NOMO-1 treated with DMSO at 0.1 percent for 48 hours (cell line): ENCODE measurements around the gene POMGNT2.
"Not testable (repeated sequence)": the region's sequence is repeated elsewhere in the genome, so short reads cannot be mapped to it uniquely, and the experiment has no call there.

Experiments used
- DNase-seq: peaks from one replicate; lab custom pipeline; 2025; ENCODE audit not compliant: unreplicated experiment; lab: John Stamatoyannopoulos, UW

POMGNT2 gene

DNA sequence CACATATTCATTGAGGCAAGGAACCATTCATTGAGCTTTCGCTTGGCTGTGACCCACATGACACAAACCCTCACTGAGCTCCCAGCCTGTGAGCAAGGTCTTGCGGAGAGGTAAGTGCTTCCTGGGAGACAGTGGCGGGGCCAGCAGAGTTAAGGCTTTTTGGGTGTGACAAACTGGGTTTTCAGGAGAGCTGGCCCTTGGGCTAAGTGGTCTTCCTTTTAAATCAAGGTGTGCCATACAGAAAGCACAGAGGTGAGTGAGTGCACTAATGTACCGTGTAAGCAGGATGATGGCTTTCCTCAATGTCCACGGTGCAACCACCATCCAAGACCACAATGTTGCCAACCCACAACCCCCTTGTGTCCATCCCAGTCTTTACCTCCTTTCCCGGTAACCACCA lies 28.6 kb downstream of the POMGNT2 start:
- no peak for DNase-seq

DNA sequence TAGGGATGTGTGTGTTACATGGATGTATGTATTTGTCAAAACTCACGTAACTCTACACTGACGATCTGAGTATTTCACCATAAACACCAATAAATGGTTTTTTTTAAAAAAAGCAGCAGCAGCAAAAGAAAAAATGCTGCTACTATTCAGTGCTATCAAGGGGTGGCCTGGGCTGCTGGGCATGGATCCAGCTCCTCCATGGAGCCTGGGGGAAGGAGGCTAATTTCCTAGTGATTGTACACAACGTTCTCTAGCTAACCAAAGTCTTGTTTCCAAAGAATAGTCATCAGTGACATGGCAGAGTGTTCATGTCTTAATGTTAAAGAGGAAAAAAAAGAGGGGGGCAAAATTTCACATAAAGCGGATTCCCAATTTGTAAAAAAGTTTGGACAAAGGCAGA lies 29.0 kb downstream of the POMGNT2 start:
- DNase-seq: no peak

DNA sequence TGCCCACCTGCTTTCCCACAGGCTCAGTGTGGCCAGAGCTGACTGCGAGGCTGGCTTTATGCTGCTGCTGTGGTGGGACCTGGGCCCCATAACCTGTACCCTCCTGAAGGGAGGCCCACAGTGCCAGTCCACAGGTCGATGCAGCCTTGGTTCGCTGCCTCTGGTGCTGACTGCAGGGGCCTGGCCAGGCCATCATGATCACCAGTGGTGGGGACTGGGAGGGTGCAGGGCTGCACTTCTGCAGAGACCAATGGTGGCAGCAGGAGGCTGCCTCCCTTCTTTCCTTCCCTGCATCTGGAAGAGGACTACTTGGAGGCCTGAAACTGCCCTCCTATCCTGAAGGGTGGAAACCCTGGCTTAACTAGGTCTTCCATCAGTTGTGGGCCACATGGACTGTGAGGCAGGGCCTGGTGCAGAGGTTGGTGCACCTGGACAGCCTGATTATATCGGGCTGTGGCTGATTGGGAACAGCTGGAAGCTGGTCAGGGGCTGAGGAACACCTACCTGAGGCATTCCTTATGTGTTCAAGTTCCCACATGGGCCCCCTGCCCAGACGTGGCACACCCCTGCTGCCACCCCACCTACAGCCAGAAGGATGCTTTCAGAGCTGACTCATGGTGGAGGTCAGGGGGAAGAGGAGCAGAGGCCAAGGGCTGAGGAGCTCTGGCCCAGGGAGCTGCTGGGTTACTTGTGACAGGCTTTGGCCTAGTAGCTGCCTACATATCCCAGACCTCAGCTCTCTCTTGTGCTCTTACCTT lies 29.8 kb downstream of the POMGNT2 start:
- DNase-seq: no peak

DNA sequence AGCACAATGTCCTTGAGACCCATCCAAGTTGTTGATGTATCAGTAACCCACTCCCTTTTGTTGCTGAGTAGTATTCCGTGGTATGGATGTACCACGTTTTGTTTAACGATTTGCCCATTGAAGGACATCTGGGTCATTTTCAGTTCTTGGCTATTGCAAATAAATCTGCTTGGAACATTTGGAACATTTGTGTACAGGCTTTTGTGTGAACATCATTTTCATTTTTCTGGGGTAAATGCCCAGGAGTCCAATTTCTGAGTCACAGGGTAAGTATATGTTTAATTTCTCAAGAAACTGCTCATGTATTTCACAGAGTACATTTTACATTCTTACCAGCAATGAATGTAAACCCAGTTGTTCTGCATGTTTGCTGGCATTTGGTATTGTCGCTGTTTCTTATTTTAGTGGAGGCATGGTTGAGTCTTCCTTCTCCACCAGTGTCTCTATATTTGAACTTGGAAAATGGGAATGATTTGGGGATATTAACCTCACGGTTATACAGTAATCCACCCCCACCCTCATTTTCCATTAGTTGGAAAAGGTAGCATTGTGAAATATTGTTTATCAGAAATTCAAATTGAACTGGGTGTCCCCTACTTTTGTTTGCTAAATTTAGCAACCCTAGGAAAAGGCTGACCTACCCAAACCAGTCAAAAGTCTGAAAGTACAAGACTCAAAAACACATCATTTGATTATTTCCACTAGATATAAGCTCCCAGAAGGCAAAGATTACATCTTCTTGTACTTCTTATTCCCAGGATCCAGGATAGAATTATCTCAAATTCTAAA lies 30.8 kb downstream of the POMGNT2 start:
- no peak for DNase-seq

DNA sequence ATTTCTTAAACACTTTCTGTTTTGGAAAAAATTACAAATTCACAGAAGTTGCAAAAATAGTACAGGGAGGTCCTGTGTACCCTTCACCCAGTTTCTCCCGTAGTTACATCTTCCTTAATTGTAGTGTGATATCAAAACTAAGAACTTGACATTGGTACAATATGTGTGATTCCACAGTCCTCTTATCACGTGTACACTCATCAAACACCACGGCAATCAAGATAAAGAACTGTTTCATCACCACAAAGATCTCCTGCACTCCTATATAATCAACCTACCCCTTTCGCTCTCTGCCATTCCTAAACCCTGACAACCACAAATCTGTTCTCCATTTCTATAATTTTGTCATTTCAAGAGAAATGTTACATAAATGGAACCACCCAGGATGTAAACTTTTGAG lies 31.4 kb downstream of the POMGNT2 start:
- DNase-seq: no peak

DNA sequence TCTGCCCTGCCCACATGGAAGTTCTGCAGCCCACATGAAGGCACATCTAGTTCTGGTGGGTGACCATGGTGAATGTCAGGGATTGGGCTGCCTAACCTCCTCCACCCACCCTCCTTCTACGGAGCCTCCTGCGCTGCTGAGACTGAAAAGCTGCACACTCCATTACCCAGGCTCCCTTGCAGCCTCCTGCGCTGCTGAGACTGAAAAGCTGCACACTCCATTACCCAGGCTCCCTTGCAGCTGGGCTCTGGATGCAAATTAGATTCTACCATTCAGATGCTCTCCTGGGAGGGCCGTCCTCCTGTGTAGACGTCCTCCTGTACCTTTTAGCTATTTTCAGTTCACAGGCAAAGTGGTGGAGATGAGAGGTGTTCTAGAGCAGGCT lies 32.1 kb downstream of the POMGNT2 start:
- no peak for DNase-seq

DNA sequence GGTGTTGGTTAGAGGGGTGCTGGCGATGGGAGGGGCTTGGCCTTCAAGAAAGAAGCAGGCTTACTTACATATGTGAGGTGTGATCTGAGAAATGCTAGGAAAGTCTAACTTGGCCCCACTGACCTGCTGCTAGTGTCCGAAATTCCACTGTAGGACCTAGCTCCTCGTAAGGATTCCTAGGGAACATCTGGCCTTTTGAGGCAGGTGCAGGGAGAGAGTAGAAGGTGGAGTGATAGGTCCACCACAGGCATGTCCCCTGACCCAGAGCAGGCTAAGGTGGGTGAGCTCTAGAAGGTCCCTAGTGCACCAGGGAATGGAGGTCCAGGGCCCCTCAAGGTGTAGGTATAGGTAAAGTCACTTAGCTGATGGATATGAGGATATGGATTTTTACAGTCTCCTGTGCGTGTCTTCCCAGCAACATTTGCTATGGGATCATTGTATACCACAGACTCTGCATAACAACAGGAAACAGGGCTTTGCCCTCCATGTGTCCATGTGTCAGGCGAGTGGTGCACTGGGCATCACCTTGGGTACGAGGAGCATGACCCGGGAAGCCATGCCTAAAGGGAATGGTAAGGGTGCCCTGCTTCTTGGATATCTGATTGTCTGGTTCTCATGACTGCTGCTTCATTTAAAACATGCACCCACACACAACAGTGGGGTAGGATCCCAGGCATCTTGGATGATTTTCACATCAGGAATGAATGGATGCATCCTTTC lies 32.6 kb downstream of the POMGNT2 start:
- DNase-seq: no peak

DNA sequence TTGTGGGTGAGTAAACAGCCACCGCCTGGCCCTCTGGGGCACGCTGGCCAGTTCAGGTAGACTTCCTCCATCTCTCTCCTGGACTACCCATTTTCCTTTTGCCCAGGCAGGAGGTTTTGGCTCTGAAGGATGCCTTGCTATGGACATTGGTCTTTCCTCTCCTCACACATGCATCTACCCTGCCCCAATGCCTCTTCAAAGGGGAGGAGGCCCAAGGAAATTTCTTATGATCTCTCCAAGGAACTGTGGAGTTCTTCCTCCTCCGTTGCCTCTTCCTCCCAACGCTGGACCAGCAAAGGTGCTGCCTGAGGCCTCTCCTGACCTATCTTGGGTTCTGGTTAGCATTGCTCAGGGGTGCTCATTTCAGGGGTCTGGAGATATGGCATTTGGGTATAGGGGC lies 33.5 kb downstream of the POMGNT2 start:
- no peak for DNase-seq

DNA sequence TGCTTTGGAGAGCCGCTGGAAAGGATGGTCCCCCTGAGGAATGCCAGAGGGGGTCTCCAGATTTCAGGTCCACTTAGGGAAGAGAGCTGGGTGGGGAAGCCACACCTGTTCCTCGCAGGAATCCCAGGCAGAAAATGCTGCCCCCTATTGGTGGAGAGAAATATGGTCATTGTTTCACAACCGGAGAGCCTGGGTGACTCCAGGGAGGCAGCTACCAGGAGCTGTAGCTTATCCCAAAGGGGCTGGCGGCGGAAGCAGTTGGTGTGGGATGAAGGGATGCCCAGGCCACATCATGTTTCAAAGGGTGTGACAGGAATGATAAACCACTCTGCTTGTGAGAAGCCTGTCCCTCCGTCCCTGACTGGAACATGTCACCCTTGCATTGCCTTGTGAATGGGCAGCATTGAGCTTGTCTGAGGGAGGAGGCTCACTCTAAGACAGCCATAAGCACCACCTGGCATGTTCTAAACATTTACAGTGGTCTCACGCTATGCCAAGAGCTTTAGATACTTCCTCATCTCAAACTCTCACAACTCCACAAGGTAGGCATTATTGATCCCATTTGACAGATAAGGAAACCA lies 34.5 kb downstream of the POMGNT2 start:
- DNase-seq: no peak

DNA sequence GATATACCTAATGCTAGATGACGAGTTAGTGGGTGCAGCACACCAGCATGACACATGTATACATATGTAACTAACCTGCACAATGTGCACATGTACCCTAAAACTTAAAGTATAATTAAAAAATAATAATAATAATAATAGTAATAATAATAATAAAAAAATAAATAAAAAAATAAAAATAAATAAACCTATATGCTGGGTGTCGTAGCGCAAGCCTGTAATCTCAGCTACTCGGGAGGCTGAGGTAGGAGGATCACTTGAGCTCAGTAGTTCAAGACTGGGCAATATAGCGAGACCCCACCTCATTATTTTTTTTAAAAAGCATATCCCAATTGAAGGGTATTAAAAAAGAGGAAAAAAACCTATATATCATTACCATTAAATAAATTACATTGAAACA lies 35.2 kb downstream of the POMGNT2 start:
- DNase-seq: not testable (repeated sequence)

DNA sequence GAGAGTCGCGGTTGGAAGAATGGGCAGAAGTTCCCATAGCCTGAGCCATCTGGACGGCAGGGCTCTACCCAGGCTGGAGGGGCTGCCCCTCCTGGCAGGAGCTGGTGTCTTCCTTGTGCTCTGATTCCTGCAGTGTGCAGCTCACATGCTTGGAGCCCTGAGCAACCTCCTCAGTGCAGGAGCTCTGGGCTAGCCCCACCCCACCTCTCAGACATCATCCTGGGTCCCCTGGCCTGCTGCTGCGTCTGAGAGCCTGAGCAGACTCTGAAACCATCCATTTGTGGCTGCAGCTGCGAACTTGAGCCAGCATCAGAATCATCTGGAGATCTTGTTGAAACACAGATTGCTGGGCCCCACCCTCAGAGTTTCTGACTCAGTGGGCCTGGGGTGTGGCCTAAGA lies 42.8 kb downstream of the POMGNT2 start:
- DNase-seq: no peak

DNA sequence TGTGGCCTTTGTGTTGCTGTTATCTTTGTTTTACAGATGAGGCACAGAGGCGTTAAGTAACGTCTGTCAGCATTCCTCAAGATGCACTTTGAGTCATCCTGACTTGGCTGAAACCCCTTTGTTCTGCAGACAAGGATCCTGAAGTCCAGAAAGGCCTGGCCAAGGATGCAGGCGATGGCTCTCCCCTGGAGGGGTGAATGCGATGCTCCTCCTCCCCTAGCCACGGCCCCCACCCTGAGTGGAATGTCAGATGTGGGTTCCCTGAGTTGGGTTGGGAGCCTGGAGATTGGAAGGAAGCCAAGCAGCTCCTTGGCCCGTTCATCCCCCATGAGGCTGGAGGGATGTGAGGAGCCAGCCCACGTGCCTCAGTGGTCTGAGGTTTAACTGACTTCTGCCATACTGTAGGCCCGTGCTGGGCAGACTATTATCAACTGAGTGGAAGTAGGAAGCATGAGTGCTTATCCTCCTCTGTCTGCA lies 43.3 kb downstream of the POMGNT2 start:
- no peak for DNase-seq

DNA sequence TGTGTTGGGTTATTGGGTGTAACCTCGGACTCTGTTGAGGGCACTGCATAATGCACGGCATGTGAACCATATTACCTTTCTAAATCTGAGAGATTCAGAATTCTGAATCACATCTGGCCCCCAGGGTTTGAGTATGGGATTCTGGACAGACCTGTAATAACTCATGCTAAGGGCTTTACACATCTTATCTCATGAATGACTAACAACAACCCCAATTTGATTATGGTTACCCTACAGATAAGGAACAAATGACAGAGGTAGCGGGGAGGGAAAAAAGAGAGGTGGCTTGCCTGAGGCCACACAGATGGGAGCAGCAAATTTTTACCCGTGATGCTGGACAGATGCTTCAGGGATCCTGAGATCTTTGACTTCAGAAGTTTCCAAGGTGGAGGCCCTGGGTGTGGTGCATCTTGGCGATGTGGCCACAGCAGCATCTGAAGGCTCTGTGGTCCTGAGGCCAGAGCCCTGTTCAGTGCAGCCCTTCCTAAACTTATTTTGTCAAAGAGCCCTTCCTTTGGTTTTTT lies 43.8 kb downstream of the POMGNT2 start:
- DNase-seq: no peak

DNA sequence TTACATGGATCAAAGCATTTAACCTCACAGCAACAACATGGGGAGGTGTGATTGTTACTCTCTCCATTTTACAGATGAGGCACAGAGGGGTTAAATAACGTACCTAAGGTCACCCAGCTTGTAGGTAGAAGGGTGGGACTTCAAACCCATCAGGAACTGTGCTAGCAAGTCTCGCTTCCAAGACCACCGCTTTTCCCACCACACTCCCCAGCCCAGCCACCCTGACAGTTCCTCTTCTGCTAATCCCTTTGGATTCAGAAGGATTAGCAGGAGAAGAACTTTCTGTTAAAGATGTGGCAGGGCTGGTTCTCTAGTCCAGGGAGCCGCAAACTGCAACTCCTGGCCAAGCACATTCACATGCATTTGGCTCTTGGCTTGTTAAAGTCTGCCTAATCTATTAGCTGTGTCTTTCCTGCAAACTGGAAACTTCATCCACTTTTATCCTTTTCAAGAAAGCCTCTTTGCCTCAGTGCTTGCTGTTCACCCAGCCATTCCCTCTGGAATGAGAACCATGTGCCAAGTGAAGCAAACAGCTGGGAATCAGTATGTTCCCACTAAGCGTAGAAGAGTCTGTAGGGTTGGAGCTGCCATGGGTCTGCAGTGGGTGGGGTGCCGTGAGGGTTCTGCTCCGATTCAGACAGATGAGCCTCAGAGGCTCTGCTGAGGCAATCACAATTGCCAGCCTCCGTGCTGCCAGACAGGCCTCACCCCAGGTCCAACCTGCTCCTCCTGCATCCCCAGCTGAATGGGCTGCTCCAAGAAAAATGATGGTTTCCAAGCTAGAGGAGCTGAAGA lies 44.6 kb downstream of the POMGNT2 start:
- no peak for DNase-seq

DNA sequence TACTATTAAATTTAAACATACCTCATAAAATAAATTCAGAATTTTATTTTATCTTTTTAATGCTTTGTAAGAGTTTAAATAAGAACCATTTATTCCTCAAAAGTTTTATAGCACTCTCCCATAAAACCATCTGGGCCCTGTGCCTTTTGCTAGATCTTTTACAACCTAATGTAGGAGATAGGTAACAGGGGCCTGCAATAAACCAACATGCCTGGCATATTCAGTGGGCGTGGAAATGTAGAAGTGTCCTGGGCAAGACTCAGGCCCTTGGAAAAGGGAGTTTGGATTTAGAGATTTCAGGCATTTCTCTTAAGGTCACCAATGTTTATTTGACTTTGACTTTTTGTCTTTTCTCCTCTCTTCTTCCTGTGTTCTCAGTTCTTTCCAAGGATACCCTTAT lies 46.4 kb downstream of the POMGNT2 start:
- DNase-seq: no peak

DNA sequence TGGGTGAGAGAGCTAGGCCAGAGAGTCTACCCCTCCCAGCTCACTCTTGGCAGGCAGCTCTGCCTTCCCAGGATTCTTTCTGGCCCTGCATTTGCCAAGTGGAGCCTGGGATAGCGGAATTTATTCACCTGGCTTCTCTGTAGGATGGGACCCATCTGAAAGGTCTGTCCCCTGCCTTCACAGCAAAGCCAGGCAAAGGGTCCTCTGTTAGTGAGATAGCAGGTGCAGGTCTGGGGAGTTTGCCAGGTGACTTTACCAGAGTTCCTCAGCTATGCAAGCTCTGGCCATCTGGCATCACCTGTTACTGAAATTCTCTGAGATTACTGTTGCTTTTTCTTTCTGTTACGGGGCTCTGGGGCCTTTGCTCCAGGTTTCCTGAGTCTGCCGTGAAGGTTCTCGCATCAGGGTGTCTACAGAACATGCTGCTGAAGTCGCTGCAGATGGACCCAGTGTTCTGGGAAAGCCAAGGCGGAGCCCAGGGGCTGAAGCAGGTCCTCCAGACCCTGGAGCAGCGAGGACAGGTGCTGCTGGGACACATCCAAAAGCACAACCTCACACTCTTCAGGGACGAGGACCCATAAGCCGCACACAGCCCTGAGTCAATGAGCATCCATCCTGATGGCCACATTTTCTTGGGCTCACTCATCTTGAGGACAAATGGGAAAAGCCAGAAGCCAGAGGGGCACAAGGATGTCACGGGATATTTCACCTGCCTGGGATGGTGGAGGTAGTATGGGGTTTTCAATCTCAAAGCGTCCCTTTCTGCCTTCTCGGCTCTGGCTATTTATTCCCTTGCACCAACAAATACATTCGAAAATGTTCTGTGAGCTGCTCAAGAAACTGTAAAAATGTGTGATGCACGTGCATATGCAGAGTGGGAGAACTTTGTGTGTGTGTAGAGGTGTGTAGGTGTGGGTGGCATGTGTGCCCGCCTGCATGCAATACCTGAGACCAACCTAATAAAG lies 49.8 kb downstream of the POMGNT2 start:
- no peak for DNase-seq

DNA sequence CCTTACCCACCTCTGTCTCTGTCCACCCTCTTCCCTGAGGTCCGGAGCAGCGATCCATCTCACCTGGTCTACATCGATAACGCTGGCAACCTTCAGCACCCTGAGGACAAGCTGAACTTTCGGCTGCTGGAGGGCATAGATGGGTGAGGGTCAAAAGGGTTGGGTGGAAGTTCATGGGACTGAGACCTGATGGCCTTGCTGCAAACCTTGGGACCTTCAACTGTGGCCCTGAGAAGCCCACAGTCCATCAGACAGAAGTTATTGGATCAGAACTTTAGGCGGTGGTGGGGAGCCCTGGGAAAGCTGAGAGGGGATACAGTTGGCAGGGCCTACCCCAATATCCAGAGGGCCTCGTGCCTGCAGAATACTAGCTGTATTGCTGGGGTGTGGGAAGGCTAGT lies 50.5 kb downstream of the POMGNT2 start:
- no peak for DNase-seq

DNA sequence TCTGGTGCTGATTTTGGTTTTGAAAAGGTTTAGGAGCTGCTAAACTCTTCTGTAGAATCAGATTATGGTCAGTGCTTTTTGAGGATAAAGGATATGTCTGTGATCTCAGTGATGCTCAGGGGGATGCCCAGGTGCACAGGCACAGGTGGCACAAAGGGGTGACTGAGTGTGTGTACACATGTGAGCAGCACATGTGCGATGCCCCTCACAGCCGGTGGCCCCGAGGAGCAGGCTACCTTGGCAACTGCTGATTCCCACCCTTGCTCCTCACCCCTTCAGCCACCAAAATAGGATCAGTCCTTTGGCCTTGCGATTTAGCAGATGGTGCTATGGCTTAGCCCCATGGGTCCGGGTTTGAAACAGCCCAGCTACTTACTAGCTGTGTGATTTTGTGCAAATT lies 51.1 kb downstream of the POMGNT2 start:
- no peak for DNase-seq

DNA sequence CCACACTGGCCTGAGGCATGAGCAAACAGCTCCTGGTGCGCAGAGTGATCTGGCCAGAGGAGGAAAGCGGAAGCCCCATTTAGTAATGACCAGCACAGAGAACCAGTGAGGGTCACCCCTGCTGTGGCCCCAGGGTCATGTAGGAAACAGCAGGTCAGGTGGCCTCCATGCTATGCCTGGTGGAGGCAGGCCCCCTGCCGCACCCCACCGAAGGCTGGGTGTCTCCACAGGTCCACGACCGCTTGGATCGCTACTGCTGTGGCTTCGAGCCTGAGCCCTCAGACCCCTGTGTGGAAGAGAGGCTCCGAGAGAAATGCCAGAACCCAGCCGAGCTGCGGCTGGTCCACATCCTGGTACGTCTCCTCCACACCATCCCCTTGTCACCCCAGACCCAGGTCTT lies 52.6 kb downstream of the POMGNT2 start:
- DNase-seq: no peak
